GM12875 (cell line): ENCODE measurements around the gene SDR42E2.

Experiments
- H3K4me3 ChIP-seq: one replicate; pipeline ENCODE4 v1.5.1; 2011; ENCODE audit warnings: low read depth, low read length, control low read depth
- TF ChIP-seq, protein P1 (sequence below): IDR thresholded peaks from 2 replicates; pipeline ENCODE4 v1.5.1; 2011; ENCODE audit warnings: low read depth, mild to moderate bottlenecking, control low read depth, inconsistent platforms, low read length, moderate library complexity, borderline replicate concordance; ENCODE audit not compliant: insufficient read depth

SDR42E2 gene

DNA sequence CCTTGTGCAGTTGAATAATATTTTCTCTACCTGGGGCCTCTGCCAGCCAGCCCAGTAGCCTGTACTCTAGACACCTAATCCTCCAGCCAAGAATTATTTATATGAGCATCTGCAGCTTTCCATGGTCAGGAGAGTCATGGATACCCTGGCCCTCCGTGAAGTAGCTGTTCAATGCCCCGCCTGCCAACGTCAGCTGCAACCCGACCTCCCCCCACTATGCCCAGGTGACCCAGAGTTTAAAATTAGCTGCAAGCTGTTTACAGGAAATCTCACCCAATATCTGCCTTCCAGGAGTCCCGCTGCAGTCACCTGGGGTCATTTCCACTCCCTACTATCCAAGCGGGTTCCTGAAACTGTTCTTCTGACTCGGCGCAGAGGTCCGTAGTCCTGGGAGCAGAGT, 12.3 kb downstream of the SDR42E2 start:
- no peak overlapping the region for H3K4me3 ChIP-seq
- TF ChIP-seq, protein P1, sequence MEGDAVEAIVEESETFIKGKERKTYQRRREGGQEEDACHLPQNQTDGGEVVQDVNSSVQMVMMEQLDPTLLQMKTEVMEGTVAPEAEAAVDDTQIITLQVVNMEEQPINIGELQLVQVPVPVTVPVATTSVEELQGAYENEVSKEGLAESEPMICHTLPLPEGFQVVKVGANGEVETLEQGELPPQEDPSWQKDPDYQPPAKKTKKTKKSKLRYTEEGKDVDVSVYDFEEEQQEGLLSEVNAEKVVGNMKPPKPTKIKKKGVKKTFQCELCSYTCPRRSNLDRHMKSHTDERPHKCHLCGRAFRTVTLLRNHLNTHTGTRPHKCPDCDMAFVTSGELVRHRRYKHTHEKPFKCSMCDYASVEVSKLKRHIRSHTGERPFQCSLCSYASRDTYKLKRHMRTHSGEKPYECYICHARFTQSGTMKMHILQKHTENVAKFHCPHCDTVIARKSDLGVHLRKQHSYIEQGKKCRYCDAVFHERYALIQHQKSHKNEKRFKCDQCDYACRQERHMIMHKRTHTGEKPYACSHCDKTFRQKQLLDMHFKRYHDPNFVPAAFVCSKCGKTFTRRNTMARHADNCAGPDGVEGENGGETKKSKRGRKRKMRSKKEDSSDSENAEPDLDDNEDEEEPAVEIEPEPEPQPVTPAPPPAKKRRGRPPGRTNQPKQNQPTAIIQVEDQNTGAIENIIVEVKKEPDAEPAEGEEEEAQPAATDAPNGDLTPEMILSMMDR, result no peak

DNA sequence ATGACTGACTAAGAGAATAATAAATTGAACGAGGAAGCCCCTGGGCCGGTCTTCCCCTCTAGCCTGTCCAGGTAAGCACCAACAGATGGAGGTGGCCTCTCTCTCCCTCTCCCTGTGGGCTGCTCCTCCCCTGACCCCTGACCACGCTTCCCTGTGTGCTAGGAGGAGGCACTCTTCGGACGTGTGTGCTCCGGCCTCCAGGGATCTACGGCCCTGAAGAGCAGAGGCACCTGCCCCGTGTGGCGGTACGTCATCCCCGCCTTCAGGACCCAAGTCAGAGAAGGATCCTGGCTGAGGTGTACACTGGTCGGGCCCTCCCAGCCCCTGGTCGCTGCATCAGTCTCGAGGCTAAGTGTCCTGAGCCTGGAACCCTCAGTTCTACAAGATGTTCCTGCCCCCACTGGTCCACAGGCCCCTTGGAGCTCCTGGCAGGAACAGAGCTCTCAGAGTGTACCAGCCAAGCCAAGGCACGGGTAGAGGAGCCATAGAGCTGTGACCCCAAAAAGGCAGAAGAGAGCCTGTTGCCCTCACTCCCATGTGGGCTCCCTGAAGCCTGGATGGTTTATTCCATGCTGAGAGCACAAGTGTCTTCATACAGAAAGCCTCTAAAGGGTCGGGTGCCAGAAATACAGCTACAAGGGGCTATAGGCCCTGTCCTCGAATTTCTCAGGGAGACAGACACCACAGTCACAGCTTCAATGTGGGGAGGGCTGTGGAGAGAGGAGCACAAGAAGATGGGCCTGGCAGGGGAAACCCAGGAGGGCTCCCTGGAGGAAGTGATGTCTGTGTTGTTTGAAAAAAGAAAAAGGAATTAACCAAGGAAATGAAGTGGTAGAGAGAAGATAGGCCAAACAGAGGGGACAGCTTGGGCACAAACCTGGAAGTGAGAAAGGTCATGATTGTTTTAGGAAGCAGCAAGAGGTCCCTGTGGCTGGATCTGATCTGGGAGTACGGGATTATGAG, 15.9 kb downstream of the SDR42E2 start:
- no peak overlapping the region for H3K4me3 ChIP-seq
- TF ChIP-seq, protein P1, result no peak

- no peak overlapping the region for H3K4me3 ChIP-seq
- TF ChIP-seq, protein P1, result no peak
Measured at GRCh38 chr16:22181426-22181825, 19.1 kb downstream of the SDR42E2 start.

- no peak overlapping the region for H3K4me3 ChIP-seq
- TF ChIP-seq, protein P1, result no peak
Measured at GRCh38 chr16:22181843-22182242, 19.5 kb downstream of the SDR42E2 start.

- TF ChIP-seq, protein P1, result no peak
- no peak overlapping the region for H3K4me3 ChIP-seq
Measured at GRCh38 chr16:22183335-22183734, 21.0 kb downstream of the SDR42E2 start.

DNA sequence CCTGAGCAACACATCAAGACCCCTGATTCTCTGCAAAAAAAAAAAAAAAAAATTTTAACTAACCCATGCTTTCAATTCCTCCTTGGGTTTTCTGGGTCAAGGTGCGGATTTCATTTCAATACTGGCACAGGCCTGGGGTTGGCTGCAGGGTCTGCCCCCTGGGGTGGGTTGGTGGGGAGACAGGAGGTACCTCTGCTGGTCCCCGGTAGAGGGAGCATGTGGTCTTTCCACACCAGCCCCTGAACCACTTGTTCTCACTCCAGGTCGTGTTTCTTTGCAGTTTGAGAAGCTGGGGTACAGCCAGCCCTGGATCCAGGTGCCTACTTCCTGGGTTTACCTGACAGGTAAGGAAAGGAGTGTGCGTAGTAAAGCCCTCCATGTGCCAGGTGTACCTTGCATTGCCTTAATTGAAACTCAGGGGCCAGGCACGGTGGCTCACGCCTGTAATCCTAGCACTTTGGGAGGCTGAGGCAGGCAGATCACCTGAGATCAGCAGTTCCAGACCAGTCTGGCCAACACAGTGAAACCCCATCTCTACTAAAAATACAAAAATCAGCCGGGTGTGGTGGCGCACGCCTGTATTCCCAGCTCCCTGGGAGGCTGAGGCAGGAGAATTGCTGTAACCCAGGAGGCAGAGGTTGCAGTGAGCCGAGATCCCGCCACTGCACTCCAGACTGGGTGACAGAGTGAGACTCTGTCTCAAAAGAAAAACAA, 21.8 kb downstream of the SDR42E2 start:
- H3K4me3 ChIP-seq, result no peak overlapping the region
- TF ChIP-seq, protein P1, result peak; percentile 65
